Endodermal cell (in vitro differentiated cells): ENCODE measurements around the gene CLDND2. TPM values are rescaled to one million over a fixed set of nuclear protein-coding genes. Genes with fewer than 3 reads are reported as not detected.

Source experiments
- DNase-seq: peaks from one replicate; pipeline ENCODE4 v3.0.0-alpha.2; 2017
- H3K27ac ChIP-seq: 2 replicates; pipeline ENCODE4 v1.5.1; 2013; ENCODE audit warnings: mild to moderate bottlenecking, low read depth, low read length, moderate library complexity
- H3K27me3 ChIP-seq: 2 replicates; pipeline ENCODE4 v1.6.1; 2013; ENCODE audit warnings: mild to moderate bottlenecking, low read length, moderate library complexity; ENCODE audit not compliant: insufficient read depth, control insufficient read depth, poor library complexity, severe bottlenecking
- H3K36me3 ChIP-seq: 2 replicates; pipeline ENCODE4 v1.7.0; 2013; ENCODE audit warnings: mild to moderate bottlenecking, low read length, moderate library complexity; ENCODE audit not compliant: control insufficient read depth, insufficient read depth
- H3K4me1 ChIP-seq: one replicate; pipeline ENCODE4 v1.7.0; 2013; ENCODE audit warnings: low read length; ENCODE audit not compliant: control insufficient read depth, insufficient read depth
- H3K4me3 ChIP-seq: 2 replicates; pipeline ENCODE4 v1.5.1; 2013; ENCODE audit warnings: mild to moderate bottlenecking, low read length, moderate library complexity
- H3K9ac ChIP-seq: 2 replicates; pipeline ENCODE4 v1.6.1; 2013; ENCODE audit warnings: mild to moderate bottlenecking, low read length, moderate library complexity; ENCODE audit not compliant: poor library complexity, severe bottlenecking; ENCODE audit errors: extremely low read depth
- H3K9me3 ChIP-seq: 2 replicates; pipeline ENCODE4 v1.6.1; 2013; ENCODE audit warnings: mild to moderate bottlenecking, low read length, moderate library complexity; ENCODE audit not compliant: control insufficient read depth
- H3K27ac Mint-ChIP-seq: 2 replicates; pipeline ENCODE4 v1.8.0; 2020; ENCODE audit warnings: mixed read lengths
- H3K27me3 Mint-ChIP-seq: 2 replicates; pipeline ENCODE4 v1.8.0; 2021; ENCODE audit warnings: mild to moderate bottlenecking, mixed read lengths; ENCODE audit not compliant: insufficient read depth
- H3K36me3 Mint-ChIP-seq: 2 replicates; pipeline ENCODE4 v1.8.0; 2020; ENCODE audit warnings: low read depth, mixed read lengths
- H3K4me1 Mint-ChIP-seq: 2 replicates; pipeline ENCODE4 v1.8.0; 2020; ENCODE audit warnings: mixed read lengths
- H3K4me3 Mint-ChIP-seq: 2 replicates; pipeline ENCODE4 v1.8.0; 2020; ENCODE audit warnings: mild to moderate bottlenecking, moderate library complexity, mixed read lengths
- H3K9me3 Mint-ChIP-seq: 2 replicates; pipeline ENCODE4 v1.8.0; 2020; ENCODE audit warnings: mild to moderate bottlenecking, mixed read lengths
- WGBS, 2 experiments: methylation state at CpG; one replicate each; pipeline versions ENCODE4 v1.1.5 to v1.1.7; 2013; ENCODE audit warnings: missing lambda C conversion rate in 2 of 2, mixed read lengths in 1 of 2; ENCODE audit not compliant: insufficient coverage in 1 of 2, insufficient read length in 1 of 2; 5-methylcytosine and 5-hydroxymethylcytosine counted together
- total RNA-seq, 2 donors: library from RNA; stranded (reverse); fragmentation: NEBNext Ultra II Directional in 1 of 2; extraction: Animal tissue kit (Norgen Biotek cat#: 25700) in 1 of 2; gene quantifications; 2 replicates in 1 of 2; 3 replicates in 1 of 2; pipeline ENCODE4 v1.2.1, GENCODE V29; 2021
- TF ChIP-seq, protein P1 (sequence below): fragments of 200-600 bp; sonication (generic); conservative IDR thresholded peaks from 2 replicates; pipeline ENCODE4 v1.5.0; 2021; ENCODE audit warnings: antibody characterized with exemption, mild to moderate bottlenecking

CLDND2 gene
- total RNA-seq, 2 donors from 2014 or later, result 1.3 to 2.5 TPM

DNA sequence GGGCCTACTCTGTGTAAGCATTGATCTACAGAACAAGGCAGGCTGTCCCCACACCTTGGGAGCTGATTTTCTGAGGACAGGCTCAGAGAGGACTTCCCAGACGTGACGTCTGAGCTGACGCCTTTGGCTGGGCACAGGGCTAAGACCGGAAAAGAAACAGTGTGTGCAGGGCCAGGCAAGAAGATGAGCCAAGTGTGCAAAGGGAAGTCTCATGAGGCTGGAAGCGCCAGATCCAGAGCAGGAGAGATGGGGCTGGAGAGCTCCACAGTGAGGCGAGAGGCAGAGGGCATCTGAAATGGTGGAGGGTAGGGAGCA, 44.7 kb downstream of the CLDND2 start:
- TF ChIP-seq, protein P1, sequence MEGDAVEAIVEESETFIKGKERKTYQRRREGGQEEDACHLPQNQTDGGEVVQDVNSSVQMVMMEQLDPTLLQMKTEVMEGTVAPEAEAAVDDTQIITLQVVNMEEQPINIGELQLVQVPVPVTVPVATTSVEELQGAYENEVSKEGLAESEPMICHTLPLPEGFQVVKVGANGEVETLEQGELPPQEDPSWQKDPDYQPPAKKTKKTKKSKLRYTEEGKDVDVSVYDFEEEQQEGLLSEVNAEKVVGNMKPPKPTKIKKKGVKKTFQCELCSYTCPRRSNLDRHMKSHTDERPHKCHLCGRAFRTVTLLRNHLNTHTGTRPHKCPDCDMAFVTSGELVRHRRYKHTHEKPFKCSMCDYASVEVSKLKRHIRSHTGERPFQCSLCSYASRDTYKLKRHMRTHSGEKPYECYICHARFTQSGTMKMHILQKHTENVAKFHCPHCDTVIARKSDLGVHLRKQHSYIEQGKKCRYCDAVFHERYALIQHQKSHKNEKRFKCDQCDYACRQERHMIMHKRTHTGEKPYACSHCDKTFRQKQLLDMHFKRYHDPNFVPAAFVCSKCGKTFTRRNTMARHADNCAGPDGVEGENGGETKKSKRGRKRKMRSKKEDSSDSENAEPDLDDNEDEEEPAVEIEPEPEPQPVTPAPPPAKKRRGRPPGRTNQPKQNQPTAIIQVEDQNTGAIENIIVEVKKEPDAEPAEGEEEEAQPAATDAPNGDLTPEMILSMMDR, result no peak
- Mint-ChIP-seq H3K4me1 (peaks cover 2% of the 10 kb centered on the region), H3K9me3 (no peaks in the 10 kb centered on the region), H3K27me3 (peaks cover 2% of the 10 kb centered on the region), H3K27ac (no peak overlapping the region), H3K4me3 (no peak overlapping the region), H3K36me3 (peaks cover 24% of the 10 kb centered on the region)
- WGBS, 2 experiments, result 91 to 92% methylated on average over 6 of the region's 6 CpGs
- no peaks in the 10 kb centered on the region for H3K4me1 ChIP-seq
- no peaks in the 10 kb centered on the region for H3K9me3 ChIP-seq
- H3K36me3 ChIP-seq, result no peaks in the 10 kb centered on the region
- no peak overlapping the region for H3K4me3 ChIP-seq
- H3K9ac ChIP-seq, result no peak overlapping the region
- DNase-seq, result no peak
- H3K27me3 ChIP-seq, result no peaks in the 10 kb centered on the region
- no peak overlapping the region for H3K27ac ChIP-seq

DNA sequence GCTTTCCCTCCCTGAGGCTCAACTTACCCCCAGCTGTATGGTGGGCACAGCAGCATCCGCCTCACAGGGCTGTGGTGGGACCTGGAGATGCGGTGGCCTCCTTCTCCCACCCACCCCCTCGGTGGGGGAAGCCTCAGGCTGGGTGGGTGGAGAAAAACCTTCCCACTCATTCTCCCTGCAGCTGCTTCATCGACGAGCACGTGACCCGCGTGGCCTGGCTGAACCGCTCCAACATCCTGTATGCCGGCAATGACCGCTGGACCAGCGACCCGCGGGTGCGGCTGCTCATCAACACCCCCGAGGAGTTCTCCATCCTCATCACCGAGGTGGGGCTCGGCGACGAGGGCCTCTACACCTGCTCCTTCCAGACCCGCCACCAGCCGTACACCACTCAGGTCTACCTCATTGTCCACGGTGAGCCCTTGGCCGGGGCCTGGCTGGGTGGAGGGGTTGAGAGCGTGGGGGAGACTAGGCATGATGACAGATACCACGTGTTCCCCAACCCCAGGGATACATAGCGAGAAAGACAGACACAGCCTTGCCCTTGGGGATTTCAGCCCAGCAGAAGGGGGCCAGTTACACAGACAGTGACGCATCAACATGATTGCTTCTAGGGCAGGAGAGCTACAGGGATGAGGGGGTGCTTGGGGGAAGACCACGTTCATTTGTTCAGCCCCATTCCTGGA, 45.2 kb downstream of the CLDND2 start:
- peaks cover 2% of the 10 kb centered on the region for H3K4me1 Mint-ChIP-seq
- H3K9me3 Mint-ChIP-seq, result no peaks in the 10 kb centered on the region
- TF ChIP-seq, protein P1, result no peak
- H3K27ac ChIP-seq, result no peak overlapping the region
- no peaks in the 10 kb centered on the region for H3K9me3 ChIP-seq
- H3K27me3 ChIP-seq, result no peaks in the 10 kb centered on the region
- no peak overlapping the region for H3K9ac ChIP-seq
- DNase-seq, result no peak
- no peak overlapping the region for H3K27ac Mint-ChIP-seq
- H3K4me3 Mint-ChIP-seq, result no peak overlapping the region
- peaks cover 2% of the 10 kb centered on the region for H3K27me3 Mint-ChIP-seq
- H3K4me3 ChIP-seq, result no peak overlapping the region
- 94 to 97% methylated on average over 10 to 29 of the region's 29 CpGs for WGBS, 2 experiments
- H3K36me3 ChIP-seq, result no peaks in the 10 kb centered on the region
- H3K36me3 Mint-ChIP-seq, result peaks cover 24% of the 10 kb centered on the region
- H3K4me1 ChIP-seq, result no peaks in the 10 kb centered on the region

DNA sequence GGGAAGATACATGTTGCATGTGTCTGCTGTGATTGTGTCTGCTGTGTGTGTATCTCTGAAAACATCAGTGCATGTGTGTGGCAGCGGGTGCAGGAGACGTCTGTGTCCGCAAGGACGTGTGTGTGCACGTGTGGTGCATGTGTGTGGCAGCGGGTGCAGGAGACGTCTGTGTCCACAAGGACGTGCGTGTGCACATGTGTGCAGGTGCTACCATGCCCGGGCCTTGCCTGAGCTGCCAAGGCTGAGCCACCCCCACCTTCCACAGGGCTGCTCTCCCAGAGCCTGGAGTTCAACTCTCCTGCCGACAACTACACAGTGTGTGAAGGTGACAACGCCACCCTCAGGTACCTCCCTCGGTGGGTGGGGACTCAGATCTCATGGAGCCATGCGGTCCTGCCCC, 47.0 kb downstream of the CLDND2 start:
- Histone ChIP-seq H3K4me3 (no peak overlapping the region), H3K9me3 (no peaks in the 10 kb centered on the region), H3K36me3 (no peaks in the 10 kb centered on the region), H3K9ac (no peak overlapping the region), H3K27ac (no peak overlapping the region), H3K4me1 (no peaks in the 10 kb centered on the region), H3K27me3 (no peaks in the 10 kb centered on the region)
- no peaks in the 10 kb centered on the region for H3K9me3 Mint-ChIP-seq
- peak; percentile 44 for DNase-seq
- peaks cover 22% of the 10 kb centered on the region for H3K36me3 Mint-ChIP-seq
- H3K4me3 Mint-ChIP-seq, result no peak overlapping the region
- H3K27ac Mint-ChIP-seq, result no peak overlapping the region
- 91 to 94% methylated on average over 12 to 14 of the region's 14 CpGs for WGBS, 2 experiments
- TF ChIP-seq, protein P1, result no peak
- H3K4me1 Mint-ChIP-seq, result no peaks in the 10 kb centered on the region
- peaks cover 4% of the 10 kb centered on the region for H3K27me3 Mint-ChIP-seq
